Measurements from ENCODE around the gene NRP1. TPM values are rescaled to one million over a fixed set of nuclear protein-coding genes. Genes with fewer than 3 reads are reported as not detected.

Gene NRP1
- total RNA-seq, 1 experiment from 2014 or later = 555 TPM

DNA sequence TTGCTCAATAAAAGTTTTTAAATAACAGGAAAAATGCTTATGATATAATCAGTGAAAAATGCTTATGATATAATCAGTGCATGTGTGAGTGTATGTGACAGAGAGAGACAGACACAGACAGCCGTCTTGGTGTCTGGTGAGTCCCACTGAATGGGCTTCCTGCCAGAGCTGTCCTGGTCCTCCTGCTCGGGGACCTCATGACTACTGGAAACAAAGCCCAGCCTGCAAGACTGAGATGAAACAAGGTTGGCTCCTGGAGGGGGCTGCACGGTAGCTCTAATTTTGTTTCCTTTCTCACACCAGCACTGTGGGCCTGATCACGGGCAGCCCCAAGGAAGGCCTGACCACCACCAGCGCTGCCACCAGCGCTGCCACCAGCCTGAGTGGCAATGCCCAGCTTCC is 57.3 kb downstream of the NRP1 start:
- TF ChIP-seq EZH2phosphoT487 (IDR thresholded peaks at IDR 0.05; ENCODE audit: borderline replicate concordance, low read length) (no peak), EZH2 (IDR thresholded peaks at IDR 0.05; ENCODE audit: low read length, unreplicated experiment) (no peak)
- TF ChIP-seq, protein P1, sequence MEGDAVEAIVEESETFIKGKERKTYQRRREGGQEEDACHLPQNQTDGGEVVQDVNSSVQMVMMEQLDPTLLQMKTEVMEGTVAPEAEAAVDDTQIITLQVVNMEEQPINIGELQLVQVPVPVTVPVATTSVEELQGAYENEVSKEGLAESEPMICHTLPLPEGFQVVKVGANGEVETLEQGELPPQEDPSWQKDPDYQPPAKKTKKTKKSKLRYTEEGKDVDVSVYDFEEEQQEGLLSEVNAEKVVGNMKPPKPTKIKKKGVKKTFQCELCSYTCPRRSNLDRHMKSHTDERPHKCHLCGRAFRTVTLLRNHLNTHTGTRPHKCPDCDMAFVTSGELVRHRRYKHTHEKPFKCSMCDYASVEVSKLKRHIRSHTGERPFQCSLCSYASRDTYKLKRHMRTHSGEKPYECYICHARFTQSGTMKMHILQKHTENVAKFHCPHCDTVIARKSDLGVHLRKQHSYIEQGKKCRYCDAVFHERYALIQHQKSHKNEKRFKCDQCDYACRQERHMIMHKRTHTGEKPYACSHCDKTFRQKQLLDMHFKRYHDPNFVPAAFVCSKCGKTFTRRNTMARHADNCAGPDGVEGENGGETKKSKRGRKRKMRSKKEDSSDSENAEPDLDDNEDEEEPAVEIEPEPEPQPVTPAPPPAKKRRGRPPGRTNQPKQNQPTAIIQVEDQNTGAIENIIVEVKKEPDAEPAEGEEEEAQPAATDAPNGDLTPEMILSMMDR (conservative IDR thresholded peaks at IDR 0.05; ENCODE audit: low read depth, low read length) = no peak
- no peak overlapping the region for H3K4me3 ChIP-seq (ENCODE audit: low read length)
- H3K79me2 ChIP-seq (ENCODE audit: low read length) = peaks cover 90% of the 10 kb centered on the region
- H3K9ac ChIP-seq (ENCODE audit: low read length) = no peak overlapping the region
- H3K4me1 ChIP-seq (ENCODE audit: insufficient read depth, low read length) = peaks cover 52% of the 10 kb centered on the region
- DNase-seq (peak; percentile 83), ATAC-seq (no peak)
- H3K27ac ChIP-seq (ENCODE audit: low read length) = peak overlapping the region; percentile 71
- no TSS peak for BruUV-seq (replicated peaks)
- intact Hi-C loops (cut with micrococcal nuclease) = no loop called here
- 0 out of 2 replicates have a peak overlapping the region, but pooled peaks have one; percentile 0 for H2AFZ ChIP-seq (ENCODE audit: low read length)
- H3K4me2 ChIP-seq (ENCODE audit: low read length) = no peak overlapping the region
- ChIA-PET CTCF (interaction anchor here (0.6 kb wide), 1 partner anchor 54 kb away, joined by 8 read pairs; no protein-coding TSS in a partner anchor), POLR2A (ENCODE audit: unreplicated experiment) (interaction anchor here (0.7 kb wide), 1 partner anchor 52 kb away, joined by 4 read pairs; no protein-coding TSS in a partner anchor)
- H3K36me3 ChIP-seq (ENCODE audit: low read depth, low read length) = peaks cover 66% of the 10 kb centered on the region
- no peaks in the 10 kb centered on the region for H4K20me1 ChIP-seq (ENCODE audit: low read length)
- peaks cover 22% of the 10 kb centered on the region for H3F3A ChIP-seq (ENCODE audit: low read length, unreplicated experiment)
- no peaks in the 10 kb centered on the region for H3K27me3 ChIP-seq (ENCODE audit: low read length)
- H3K9me3 ChIP-seq (ENCODE audit: low read length) = no peaks in the 10 kb centered on the region
- H3K9me2 ChIP-seq (replicated peaks; ENCODE audit: low read length) = no peaks in the 10 kb centered on the region

DNA sequence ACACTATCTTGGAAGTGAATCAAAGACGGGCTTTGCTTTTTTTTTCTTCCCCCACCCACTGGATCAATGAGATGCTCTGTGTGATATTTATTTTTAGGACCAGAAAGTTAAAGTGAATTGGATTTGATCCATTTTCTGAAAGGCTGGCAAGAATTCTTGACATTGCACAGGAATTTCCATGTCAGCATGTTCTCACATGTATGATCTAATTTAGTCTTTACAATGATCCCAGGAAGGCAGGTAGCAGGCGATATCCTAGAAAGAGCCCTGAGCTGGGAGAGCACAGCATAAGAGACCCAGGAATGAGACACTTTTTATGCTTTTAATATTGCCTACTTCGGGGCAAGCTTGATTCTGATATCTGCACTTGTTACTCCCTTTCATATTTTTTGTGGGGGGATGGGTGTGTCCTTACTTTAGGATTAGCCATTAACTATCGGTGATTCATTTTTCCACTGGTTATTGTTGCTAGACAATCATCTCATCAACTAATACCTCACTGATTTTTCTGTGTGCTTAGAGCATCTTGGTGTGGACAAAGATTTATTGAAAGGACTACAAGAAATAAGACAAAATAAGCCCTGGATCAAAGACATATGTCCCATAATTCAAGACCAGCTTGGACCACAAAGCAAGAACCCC is 58.1 kb downstream of the NRP1 start:
- peaks cover 64% of the 10 kb centered on the region for H3K36me3 ChIP-seq (ENCODE audit: low read depth, low read length)
- POLR2A ChIA-PET (ENCODE audit: unreplicated experiment) = no interaction called here
- DNase-seq = peak; percentile 64
- H3K4me1 ChIP-seq (ENCODE audit: insufficient read depth, low read length) = peaks cover 60% of the 10 kb centered on the region
- ATAC-seq = no peak
- no peaks in the 10 kb centered on the region for H4K20me1 ChIP-seq (ENCODE audit: low read length)
- CTCF ChIA-PET = interaction anchor here (0.6 kb wide), 1 partner anchor 53 kb away, joined by 8 read pairs; no protein-coding TSS in a partner anchor
- no peak for TF ChIP-seq EZH2phosphoT487 (IDR thresholded peaks at IDR 0.05; ENCODE audit: borderline replicate concordance, low read length)
- TF ChIP-seq, protein P1 (conservative IDR thresholded peaks at IDR 0.05; ENCODE audit: low read depth, low read length) = no peak
- TF ChIP-seq EZH2 (IDR thresholded peaks at IDR 0.05; ENCODE audit: low read length, unreplicated experiment) = no peak
- no peaks in the 10 kb centered on the region for H3K9me2 ChIP-seq (replicated peaks; ENCODE audit: low read length)
- H2AFZ ChIP-seq (ENCODE audit: low read length) = no peak overlapping the region
- no peaks in the 10 kb centered on the region for H3K9me3 ChIP-seq (ENCODE audit: low read length)
- H3K4me3 ChIP-seq (ENCODE audit: low read length) = no peak overlapping the region
- no TSS peak for BruUV-seq (replicated peaks)
- no peaks in the 10 kb centered on the region for H3K27me3 ChIP-seq (ENCODE audit: low read length)
- H3K27ac ChIP-seq (ENCODE audit: low read length) = peak overlapping the region; percentile 71
- peaks cover 29% of the 10 kb centered on the region for H3F3A ChIP-seq (ENCODE audit: low read length, unreplicated experiment)
- peak overlapping the region; percentile 0; the same call in 1 of the 2 replicates for H3K4me2 ChIP-seq (ENCODE audit: low read length)
- peaks cover 90% of the 10 kb centered on the region for H3K79me2 ChIP-seq (ENCODE audit: low read length)
- intact Hi-C loops (cut with micrococcal nuclease) = no loop called here
- H3K9ac ChIP-seq (ENCODE audit: low read length) = no peak overlapping the region; the same call in 1 of the 2 replicates

All from PC-3 (cell line).